ENCODE measurements around the gene ISG20L2.
A peak's percentile ranks its signal among the peaks of the same experiment; 100 is the strongest.
"Not testable (repeated sequence)": the region's sequence is repeated elsewhere in the genome, so short reads cannot be mapped to it uniquely, and the experiment has no call there.

ISG20L2 gene, protein sequence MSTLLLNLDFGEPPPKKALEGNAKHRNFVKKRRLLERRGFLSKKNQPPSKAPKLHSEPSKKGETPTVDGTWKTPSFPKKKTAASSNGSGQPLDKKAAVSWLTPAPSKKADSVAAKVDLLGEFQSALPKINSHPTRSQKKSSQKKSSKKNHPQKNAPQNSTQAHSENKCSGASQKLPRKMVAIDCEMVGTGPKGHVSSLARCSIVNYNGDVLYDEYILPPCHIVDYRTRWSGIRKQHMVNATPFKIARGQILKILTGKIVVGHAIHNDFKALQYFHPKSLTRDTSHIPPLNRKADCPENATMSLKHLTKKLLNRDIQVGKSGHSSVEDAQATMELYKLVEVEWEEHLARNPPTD

DNA sequence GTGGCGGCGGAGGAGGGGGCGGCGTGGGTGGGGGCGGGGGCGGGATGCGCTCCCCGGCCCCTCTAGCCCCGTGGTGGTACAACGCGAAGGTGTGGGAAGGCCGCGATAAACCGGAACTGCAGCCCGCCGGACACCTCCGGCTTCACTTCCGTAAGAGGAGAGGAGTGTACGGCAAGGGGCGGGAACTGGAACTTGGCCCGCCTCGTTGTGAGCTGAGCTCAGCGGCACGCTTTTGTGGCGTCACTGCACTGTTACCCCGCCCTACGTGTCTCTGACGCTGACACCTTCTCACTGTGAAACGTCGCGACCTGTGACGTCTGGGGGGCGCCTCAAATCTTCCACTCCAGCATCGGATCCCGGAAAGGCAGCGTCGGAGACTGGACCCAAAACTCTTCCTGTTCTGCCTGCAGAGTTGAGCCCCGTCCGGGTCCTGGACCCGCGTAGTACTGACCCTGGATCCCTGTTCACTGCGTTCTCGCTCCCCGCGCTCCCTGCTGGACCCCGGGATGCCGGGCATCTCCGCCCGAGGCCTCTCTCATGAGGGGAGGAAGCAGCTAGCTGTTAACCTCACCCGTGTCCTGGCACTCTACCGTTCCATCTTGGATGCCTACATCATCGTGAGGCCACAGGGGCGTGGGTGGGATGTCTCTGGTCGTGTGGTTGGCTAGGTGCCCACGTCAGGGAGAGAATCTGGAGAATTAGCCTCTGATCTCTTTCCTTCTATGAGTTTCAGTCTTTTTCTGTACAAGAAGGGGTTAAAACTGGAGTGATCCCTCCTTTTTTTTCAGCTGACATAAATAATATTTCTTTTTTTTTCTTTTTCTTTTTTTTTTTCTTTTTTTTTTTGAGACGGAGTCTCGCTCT lies at the start of gene ISG20L2:
Gene ISG20L2, minus strand, starts transcription at position 168 of the 864 bp plus-strand sequence. CDS start 1,114 bp downstream, outside the sequence.
- peak; percentile 91 for DNase-seq

DNA sequence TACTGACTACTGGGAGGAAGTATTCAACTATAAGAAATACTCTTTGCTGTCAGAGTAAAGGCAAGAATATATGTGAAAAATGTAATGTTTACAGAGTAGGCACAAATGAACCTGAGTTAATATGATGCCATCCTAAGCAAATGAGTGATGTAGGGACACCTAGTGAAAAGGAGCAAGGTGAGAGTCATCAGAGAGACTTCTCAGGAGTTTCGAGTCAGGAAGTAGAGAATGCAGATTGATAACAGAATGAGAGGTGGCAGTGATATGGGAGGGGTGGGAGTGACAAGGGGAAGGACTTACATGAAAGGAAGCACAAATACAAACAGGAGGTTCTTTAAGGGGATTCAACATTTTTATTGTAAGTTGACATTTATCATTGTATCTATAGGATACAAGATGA lies 49.0 kb upstream of the ISG20L2 start:
- DNase-seq, result no peak

DNA sequence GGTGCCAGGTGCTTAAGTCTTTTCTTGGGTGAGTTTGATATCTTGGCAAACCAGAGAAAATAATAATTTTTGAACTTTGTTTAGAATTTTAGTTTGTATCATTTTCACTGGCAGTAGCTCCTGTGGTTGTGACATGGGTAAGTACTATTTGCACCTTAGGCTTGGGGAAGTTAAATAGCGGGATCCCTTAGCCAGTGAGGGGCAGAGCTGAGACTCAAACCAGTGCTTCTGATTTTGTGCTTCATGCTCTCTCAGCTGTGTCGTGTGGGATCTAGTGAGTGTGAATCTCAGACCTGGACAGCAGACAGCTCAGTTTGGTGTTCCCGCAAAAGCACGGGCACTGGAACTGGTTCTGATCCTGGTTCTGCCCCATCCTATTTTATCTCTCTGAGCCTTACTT lies 48.4 kb upstream of the ISG20L2 start:
- DNase-seq, result no peak

DNA sequence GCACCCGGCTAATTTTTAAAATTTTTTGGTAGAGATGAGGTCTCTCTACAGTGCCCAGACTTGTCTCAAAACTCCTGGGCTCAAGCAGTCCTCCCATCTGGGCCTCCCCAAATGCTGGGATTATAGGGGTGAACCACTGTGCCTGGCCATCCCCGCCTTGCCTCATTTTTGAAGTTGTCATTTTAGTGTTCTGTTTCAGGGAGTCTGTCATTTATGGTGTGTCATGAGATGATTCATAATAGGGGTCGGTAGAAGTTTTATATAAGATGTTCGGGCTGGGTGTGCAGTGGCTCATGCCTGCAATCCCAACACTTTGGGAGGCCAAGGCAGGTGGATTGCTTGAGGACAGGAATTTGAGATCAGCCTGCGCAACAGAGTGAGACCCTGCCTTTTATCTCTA lies 47.2 kb upstream of the ISG20L2 start:
- DNase-seq, result no peak

DNA sequence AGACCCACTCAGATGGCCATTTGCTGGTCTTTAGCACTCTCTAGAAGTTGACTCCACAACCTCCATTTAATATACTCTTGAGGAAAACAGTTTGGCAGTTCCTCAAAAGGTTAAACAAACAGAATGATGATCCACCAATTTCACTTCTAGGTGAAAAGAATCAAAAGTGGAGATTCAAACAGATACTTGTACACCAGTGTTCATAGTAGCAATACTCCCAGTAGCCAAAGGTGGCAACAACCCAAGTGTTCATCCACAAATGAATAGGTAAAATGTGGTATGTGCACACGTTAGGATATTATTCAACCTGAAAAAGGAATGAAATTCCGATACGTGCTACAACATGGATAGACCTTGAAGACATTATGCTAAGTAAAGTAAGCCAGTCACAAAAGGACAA lies 45.0 kb upstream of the ISG20L2 start:
- DNase-seq, result no peak

DNA sequence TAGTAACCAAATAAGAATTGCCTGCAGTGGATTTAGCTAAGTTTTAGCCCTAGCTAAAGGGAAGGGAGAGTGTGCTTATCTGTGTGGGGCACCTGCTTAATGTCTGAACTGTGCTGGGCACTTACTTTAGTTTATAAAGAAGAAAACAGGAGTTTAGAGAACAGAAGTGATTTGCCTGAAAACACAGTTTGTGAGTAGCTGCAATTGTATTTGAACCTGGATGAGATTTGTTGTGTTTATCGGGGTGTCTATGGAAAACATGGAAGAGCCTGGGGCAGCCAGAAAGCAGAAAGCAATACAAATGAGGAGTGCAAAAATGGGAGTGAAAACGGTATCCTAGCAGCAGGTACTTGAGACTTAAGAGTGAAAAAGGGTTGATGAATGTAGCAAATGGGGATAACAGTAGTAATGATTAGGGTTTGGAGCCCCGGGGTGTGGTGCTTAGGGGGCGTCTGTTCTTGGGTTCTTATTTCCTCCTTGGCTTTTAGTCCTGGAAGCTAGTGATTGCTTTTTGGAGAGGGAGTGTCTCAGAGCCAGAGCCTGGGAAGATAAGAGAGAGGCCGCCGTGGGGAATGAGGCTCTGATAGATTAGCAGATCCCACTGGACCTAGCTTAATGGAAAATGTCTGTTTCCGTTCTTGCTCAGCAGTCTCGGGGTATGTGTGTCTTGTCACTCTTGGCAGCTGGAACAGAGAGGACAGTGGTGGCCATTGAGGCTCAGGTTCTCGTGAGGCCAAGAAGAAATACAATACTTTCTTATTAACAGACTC lies 44.3 kb upstream of the ISG20L2 start:
- no peak for DNase-seq

DNA sequence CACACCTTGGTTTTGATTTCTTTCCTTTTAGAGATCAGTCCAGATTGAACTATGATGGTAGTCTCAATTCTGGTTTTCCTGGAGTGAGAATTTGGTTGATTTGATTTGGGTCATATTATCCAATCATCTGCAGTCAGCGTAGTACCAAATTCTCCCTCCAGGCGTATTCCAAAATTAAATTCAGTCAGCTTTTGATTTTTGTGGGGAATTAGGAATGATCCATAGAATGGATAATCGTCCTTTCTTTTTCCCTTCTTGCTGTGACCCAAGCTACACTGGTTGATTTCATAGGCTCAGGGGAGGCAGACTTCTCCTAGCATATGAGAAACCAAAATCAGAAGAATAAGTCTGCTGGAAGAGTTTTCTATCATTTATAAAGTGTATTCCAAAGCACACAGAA lies 43.7 kb upstream of the ISG20L2 start:
- DNase-seq, result no peak

DNA sequence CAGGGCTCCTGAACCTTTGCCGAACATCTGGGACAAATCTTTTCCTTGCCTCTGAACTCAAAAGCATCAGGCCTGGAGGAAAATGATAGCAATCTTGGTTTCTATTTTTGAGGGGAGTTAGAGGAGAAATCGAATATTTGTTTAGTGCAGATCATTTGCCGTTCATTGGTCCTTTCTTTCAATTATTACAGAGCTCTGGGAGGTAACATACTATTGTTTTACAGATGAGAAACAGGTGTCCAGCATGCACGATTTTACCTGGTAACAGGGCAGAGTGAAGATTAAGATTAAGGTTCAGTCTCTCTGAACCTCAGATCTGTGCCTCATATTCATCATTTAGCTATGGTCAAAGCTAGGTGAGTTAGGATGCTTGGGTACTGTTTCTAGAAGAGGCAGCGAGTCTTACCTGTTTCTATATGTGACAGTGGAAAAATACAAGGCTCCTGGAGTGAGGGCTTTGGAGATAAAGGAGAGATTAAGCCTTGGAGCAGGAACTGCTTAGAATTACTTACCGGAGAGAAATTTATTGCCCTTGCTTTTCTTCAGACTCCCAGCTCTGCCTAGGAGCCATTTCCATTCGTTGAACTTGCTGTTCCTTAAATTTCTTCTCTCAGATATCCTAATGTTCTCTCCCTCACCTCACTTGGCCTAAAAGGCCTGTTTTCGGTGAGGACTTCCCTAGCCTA lies 40.2 kb upstream of the ISG20L2 start:
- DNase-seq, result no peak

DNA sequence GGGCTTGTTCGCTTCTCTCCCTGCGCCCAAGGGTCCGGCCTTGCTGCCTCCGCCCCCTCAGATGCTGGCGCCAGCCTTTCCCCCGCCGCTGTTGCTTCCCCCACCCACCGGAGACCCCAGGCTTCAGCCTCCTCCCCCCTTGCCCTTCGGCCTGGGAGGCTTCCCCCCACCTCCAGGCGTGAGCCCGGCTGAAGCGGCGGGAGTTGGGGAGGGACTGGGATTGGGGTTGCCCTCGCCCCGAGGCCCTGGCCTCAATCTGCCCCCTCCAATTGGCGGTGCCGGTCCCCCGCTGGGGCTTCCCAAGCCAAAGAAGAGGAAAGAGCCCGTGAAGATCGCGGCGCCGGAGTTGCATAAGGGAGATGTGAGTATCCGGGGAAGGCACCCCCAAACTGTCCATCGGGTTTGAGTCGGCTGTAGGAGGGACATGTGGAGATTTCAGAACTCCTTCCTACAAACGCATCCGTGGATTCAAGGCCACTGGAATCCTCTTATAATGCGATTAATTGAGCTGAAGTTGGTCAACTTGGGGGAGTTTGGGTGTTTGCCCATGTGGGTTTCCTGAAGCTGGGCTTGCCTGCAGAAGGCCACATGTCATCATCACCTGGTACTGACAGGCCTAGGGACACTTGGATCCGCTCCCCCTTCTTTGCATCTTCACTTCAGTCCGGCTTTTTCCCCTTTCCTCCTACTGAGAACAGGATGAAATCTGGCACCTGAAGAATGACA lies 39.5 kb upstream of the ISG20L2 start:
- DNase-seq, result no peak

DNA sequence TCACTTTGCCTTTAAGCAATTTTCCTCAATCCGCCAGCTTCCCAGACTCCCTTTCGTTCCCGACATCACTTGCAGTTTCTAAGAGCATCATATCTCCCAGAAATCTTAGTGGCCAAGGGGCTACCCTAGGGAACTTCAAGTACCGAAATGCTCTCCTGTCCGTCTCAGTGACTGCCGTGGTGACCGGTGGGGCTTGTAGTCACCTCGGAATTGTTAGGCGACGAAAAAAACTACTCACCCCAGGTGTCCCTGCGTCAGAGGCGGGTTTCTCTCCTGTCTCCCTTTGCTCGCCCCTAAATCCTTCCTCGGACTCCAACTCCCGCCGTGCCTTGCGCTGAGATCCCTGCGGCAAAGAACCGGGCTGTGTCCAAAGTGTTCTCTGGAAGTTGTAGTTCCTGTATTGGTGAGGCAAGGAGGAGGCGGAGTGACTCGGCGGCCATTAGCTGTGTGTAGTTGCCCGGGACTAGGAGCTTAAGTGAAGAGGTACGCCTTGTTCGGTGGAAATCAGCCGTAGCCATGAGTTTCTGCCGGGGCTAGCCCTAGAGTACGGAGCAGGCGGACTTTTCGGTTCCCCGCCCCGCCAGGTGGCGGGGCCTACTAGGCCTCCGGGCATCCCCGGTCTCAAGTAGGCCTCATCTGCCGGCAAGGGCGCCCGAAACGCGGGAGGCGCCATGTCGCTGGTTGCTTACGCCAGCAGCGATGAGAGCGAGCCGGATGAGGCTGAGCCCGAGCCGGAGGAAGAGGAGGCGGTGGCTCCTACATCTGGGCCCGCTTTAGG lies 38.7 kb upstream of the ISG20L2 start, which contains the start of gene PRCC:
Gene PRCC, plus strand, starts transcription at position 435 of the 778 bp plus-strand sequence. Its CDS starts 237 bp downstream, at position 672.
- DNase-seq, result peak; percentile 91

DNA sequence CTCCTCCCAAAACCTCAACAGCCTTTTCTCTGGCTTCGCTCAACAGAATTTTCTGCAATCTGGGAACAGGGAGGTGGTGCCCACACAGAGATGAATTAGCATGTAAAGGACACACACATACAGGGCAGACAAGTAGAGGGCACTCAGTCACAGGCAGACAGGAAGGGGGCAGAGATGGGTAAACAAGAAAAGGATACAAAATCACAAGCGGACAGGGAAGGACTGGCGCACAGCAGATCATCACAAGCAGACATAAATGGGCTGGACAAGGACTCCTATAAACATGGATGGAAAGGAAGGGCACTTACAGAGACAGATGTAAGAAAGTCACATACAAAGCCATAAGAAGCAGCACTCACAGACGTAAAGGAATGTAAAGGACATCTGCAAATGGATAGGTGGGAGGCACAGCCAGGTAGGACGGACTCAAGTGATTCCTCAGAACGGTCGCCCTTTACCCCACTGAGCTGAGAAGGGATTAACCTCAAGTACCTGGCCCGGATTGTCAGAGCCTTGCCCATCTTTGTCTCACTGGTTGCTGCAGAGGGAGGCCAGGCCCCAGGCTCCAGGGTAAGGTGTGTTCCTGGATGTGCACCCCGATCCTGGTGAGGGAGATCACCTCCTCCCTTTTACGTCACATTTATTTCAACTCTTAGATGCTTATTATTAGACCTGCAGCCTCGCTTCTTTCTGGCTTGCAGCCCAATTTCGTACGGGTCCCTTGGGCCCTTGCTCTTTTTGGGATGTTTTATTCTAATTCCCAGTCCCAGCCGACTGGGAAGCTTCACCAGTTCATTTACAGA lies 37.9 kb upstream of the ISG20L2 start:
- DNase-seq, result no peak

DNA sequence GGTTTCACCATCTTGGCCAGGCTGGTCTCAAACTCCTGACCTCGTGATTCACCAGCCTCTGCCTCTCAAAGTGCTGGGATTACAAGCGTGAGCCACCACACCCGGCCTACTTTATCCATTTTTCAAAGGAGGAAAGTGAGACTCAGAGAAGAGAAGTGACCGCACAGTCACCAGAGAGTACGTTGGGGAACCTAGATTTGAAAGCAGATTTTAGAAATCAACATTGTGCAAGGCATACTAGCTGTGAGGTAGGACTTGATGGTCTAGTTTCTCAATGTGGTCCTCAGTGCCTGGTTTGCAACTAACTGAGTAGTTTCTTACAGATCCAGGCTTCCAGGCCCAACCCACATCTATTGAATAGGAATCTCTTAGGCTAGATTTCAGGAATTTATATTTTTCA lies 37.1 kb upstream of the ISG20L2 start:
- no peak for DNase-seq

DNA sequence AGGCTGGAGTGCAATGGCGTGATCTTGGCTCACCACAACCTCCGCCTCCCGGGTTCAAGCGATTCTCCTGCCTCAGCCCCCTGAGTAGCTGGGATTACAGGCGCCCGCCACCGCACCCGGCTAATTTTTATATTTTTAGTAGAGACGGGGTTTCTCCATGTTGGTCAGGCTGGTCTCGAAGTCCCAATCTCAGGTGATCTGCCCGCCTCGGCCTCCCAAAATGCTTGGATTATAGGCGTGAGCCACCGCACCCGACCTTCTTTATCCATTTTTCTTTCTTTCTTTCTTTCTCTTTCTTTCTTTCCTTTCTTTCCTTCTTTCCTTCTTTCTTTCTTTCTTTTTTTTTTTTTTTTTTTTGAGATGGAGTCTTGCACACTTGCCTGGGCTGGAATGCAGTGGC lies 36.6 kb upstream of the ISG20L2 start:
- DNase-seq, result not testable (repeated sequence)

DNA sequence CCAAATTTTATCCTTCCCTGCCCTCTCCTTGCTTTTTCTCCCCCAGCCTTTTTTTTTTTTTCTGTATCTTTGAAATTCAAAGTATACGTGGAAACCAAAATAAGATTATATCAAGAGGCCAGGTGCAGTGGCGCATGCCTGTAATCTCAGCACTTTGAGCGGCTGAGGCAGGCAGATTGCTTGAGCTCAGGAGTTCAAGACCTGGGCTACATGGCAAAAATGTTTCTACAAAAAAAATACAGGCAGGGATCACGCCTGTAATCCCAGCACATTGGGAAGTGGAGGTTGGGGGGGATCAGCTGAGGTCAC lies 32.2 kb upstream of the ISG20L2 start:
- no peak for DNase-seq

DNA sequence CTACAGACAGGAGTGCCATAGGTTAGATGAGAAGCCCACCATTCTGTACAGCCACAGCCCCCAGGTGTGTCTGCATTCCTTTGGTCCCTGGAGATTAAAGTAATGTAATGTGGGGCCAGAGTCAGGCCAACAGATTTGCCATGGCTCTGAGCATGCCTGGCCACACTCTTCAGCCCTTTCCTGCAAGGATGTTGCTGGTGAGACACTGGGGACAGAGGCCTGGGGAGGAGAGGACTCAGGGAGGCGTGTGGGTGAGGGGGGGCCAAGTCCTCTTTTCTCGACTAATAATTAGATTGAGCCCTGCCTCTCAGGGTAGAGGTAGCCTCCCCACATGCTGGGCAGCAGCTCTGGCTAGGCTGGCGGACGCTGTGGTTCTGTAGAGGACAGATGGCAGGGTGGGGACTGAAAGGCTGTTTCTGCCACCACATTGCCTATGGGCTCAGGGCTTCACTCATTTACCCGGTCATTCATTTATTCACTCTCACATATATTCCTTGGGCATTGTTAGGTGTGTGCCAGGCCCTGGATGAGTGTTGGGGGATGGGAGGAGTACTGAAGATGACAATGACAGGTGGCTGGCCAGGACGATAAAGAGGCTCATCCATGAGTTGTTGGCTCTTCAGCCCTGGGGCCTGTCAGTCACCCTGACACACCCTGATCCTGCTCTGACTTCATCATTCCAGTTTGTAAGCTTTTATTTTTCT lies 31.7 kb upstream of the ISG20L2 start:
- no peak for DNase-seq

DNA sequence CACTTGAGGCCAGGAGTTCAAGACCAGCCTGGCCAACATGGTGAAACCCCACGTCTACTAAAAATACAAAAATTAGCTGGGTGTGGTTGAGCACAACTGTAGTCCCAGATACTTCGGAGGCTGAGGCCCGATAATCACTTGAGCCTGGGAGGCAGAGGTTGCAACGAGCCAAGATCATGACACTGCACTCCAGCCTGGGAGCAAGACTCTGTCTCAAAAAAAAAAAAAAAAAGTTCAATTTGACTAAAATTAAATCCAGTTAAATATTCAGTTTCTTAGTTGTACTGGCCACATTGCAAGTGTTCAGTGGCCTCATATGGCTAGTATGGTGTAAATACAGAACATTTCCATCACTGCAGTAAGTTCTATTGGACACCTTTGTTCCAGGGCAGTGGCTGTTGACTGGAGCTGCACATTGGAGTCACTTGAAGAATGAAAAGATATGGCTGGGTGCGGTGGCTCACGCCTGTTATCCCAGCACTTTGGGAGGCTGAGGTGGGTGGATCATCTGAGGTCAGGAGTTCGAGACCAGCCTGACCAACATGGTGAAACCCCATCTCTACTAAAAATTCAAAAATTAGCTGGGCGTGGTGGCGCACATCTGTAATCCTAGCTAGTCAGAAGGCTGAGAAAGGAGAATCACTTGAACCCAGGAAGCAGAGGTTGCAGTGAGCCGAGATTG lies 29.1 kb upstream of the ISG20L2 start:
- DNase-seq, result not testable (repeated sequence)

DNA sequence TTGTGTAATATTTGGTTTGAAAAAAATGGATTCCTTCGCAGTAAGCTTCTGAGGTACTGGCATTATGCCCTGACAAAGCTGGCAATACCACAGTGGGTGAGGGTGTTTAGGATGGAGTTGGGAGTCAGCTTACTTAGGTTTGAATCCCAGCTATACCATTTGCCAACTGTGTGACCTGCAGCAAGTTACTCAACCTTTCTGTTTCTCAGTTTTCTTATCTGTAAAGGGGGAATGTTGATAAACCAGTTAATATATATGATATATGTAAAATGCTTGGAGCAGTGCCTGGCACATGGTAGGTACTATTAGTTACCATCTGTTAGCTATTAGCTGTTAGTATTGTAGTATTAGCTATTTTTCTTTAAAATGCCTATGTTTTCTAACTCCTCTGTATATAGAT lies 27.8 kb upstream of the ISG20L2 start:
- DNase-seq, result no peak

DNA sequence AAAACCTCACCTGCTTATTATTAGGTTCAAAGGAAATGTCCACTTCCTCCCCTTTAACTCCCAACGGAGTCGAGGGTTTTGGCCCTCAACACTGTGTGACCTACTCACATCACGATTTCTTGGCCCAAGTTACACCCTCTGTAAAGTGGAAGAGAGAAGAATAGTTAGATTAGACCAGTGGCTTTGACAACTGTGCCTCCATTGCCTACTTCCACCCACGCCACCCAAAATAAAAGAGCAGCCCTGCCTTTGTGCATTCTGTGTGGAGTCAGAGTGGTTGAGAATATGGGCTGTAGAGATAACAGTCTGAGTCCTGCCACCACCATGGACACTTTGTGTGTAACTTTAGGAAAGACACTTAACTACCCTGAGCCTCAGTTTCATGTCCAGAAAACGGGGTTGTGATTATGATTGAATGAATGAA lies 27.0 kb upstream of the ISG20L2 start:
- DNase-seq, result no peak

DNA sequence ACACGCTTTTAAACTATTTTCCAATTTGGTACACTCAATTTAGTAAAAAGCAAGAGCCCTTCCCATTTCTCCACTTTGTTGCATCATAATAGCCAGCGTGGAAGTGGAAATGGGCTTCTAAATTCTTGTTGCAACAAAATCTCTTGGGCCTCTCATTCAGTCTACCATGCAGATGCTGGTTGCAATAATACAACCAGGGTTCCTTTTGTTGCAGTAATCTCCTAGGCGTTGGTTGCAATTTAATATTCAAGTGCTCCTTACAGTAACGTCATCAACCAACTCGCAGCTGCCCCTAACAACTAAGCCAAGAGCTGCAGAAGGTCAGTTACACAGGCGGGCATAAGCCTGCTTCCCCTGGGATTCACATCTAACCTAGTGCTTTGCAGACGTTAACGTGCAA lies 25.7 kb upstream of the ISG20L2 start:
- no peak for DNase-seq

Data from KG1 (cell line).